ENCODE results near the gene GLRX3. TPM values are rescaled to one million over a fixed set of nuclear protein-coding genes. Genes with fewer than 3 reads are reported as not detected.

Gene GLRX3
- total and polyA plus RNA-seq, 10 of the 15 experiments (the other 5 are each of a cell fraction or from before 2014, with no cell fraction given): 94.7 to 209 (median 131) TPM

DNA sequence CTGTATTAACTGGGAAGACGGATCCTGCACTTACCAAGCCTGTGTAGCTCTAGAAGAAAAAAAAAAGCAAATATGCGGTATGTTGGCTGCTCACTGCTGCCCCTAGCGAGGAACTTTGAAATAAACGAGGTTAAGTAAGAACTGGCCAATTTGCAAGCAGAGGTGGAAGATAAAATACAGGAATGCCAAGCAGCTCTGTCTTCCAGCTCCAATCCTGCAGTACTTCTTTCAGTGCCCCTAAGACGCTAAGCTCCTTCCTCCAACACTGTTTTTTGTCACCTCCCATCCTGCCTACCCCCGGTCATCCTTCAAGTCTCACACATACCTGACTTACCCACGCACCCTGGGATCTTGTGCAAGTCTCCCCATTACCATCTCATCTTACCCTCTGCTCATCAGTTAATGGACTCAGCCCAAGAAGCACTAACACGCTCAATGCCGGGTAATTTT lies 26.4 kb upstream of the GLRX3 start (continued):
- TF ChIP-seq, protein P1, sequence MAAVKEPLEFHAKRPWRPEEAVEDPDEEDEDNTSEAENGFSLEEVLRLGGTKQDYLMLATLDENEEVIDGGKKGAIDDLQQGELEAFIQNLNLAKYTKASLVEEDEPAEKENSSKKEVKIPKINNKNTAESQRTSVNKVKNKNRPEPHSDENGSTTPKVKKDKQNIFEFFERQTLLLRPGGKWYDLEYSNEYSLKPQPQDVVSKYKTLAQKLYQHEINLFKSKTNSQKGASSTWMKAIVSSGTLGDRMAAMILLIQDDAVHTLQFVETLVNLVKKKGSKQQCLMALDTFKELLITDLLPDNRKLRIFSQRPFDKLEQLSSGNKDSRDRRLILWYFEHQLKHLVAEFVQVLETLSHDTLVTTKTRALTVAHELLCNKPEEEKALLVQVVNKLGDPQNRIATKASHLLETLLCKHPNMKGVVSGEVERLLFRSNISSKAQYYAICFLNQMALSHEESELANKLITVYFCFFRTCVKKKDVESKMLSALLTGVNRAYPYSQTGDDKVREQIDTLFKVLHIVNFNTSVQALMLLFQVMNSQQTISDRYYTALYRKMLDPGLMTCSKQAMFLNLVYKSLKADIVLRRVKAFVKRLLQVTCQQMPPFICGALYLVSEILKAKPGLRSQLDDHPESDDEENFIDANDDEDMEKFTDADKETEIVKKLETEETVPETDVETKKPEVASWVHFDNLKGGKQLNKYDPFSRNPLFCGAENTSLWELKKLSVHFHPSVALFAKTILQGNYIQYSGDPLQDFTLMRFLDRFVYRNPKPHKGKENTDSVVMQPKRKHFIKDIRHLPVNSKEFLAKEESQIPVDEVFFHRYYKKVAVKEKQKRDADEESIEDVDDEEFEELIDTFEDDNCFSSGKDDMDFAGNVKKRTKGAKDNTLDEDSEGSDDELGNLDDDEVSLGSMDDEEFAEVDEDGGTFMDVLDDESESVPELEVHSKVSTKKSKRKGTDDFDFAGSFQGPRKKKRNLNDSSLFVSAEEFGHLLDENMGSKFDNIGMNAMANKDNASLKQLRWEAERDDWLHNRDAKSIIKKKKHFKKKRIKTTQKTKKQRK (IDR thresholded peaks at IDR 0.05; ENCODE audit: low read depth, low read length): no peak
- peak; percentile 13; the same call in 1 of the 2 replicates for TF ChIP-seq NBN (IDR thresholded peaks at IDR 0.05)
- TF ChIP-seq RUNX3 (IDR thresholded peaks at IDR 0.05; ENCODE audit: low read length): peak; percentile 65
- TF ChIP-seq, protein P2, sequence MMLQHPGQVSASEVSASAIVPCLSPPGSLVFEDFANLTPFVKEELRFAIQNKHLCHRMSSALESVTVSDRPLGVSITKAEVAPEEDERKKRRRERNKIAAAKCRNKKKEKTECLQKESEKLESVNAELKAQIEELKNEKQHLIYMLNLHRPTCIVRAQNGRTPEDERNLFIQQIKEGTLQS (IDR thresholded peaks at IDR 0.05; ENCODE audit: borderline replicate concordance, extremely low read depth, low read depth, low read length): no peak
- no peak for TF ChIP-seq NR2C2 (IDR thresholded peaks at IDR 0.05; ENCODE audit: borderline replicate concordance, control insufficient read depth, insufficient read length, low read depth)
- no peak for TF ChIP-seq IKZF1 (conservative IDR thresholded peaks at IDR 0.05)
- no peak for TF ChIP-seq NR2C1 (IDR thresholded peaks at IDR 0.05)
- no peak for TF ChIP-seq RFX5 (IDR thresholded peaks at IDR 0.05; ENCODE audit: low read depth, low read length)
- no peak for TF ChIP-seq BACH1 (IDR thresholded peaks at IDR 0.05; ENCODE audit: borderline replicate concordance)
- 0 out of 2 replicates have a peak, but pooled peaks have one; percentile 17 for TF ChIP-seq ATF7 (IDR thresholded peaks at IDR 0.05; ENCODE audit: low read depth)
